Mesodermal cell (in vitro differentiated cells): Measurements from ENCODE around the gene CEP126.
"Not testable (repeated sequence)": the region's sequence is repeated elsewhere in the genome, so short reads cannot be mapped to it uniquely, and the experiment has no call there.

Source experiments
- H3K27ac ChIP-seq: 2 replicates; pipeline ENCODE4 v1.7.0; 2013; ENCODE audit warnings: mild to moderate bottlenecking, low read depth, low read length, moderate library complexity; ENCODE audit not compliant: severe bottlenecking
- H3K36me3 ChIP-seq: 2 replicates; pipeline ENCODE4 v1.7.1; 2013; ENCODE audit warnings: mild to moderate bottlenecking, low read length, moderate library complexity; ENCODE audit not compliant: control insufficient read depth, insufficient read depth
- H3K4me1 ChIP-seq: one replicate; pipeline ENCODE4 v1.7.1; 2013; ENCODE audit warnings: mild to moderate bottlenecking, low read length; ENCODE audit not compliant: insufficient read depth, control insufficient read depth, poor library complexity, severe bottlenecking
- H3K4me3 ChIP-seq: 2 replicates; pipeline ENCODE4 v1.7.0; 2013; ENCODE audit warnings: low read length, control low read depth, mild to moderate bottlenecking; ENCODE audit not compliant: insufficient read depth, poor library complexity, severe bottlenecking; ENCODE audit errors: extremely low read depth
- H3K9me3 ChIP-seq: 2 replicates; pipeline ENCODE4 v1.7.1; 2013; ENCODE audit warnings: mild to moderate bottlenecking, low read length, moderate library complexity; ENCODE audit not compliant: control insufficient read depth
- WGBS, 2 experiments: methylation state at CpG; one replicate each; pipeline ENCODE4 v1.1.5; 2013; ENCODE audit warnings: missing lambda C conversion rate in 2 of 2; ENCODE audit not compliant: insufficient coverage in 2 of 2; 5-methylcytosine and 5-hydroxymethylcytosine counted together

The CEP126 gene

DNA sequence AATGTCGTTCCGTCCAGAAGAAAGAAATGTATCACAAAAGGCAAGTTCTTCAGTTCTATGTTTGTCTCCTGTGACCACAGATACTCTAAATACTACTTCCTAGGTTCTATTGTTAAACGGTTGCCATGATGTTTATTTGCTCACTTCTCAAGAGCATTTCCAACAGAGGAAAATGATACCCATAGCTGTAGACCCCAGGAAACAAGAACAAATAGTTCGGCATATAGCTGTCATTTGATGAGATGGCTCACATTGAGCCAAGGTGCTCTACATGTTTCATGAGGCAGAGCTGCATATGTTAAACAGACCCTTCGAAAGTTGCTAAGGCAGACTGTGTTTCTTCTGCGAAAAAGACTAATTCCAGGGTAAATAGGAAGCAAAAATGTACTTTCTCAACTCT, 16.9 kb downstream of the CEP126 start:
- no peak overlapping the region for H3K27ac ChIP-seq
- H3K36me3 ChIP-seq = no peaks in the 10 kb centered on the region
- H3K4me1 ChIP-seq = no peaks in the 10 kb centered on the region
- H3K9me3 ChIP-seq = no peaks in the 10 kb centered on the region
- no peak overlapping the region for H3K4me3 ChIP-seq
- WGBS, 2 experiments = 81 to 93% methylated on average over 3 to 6 of the region's 6 CpGs

DNA sequence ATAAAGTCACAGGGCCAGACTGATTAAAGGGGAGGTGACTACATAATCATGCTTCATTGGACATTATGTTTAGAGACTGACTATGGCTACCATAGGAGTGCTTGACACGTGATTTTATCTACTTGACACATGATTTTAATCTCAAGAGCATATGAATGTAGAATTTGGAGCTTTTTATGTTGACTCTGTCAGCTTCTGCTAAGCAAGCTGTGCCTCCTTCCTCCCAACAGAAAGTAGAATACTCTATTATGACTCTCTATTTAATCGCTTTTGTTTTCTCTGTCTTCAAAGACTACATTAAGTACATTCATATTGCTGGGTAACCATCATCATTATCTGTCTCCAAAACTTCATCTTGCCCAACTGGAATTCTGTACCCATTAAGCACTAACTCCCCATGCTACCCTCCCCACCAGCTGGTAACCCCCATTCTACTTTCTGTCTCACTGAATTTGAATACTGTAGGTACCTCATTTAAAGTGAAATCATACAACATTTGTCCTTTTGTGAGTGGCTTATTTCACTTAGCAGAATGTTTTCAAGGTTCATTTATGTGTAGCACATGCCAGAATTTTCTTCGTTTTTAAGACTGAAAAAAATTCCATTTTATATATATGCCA, 26.2 kb downstream of the CEP126 start:
- H3K9me3 ChIP-seq = no peaks in the 10 kb centered on the region
- H3K4me3 ChIP-seq = no peak overlapping the region
- WGBS, 2 experiments = 81 to 100% methylated on average over 1 to 2 of the region's 3 CpGs
- H3K27ac ChIP-seq = no peak overlapping the region
- H3K36me3 ChIP-seq = no peaks in the 10 kb centered on the region
- H3K4me1 ChIP-seq = no peaks in the 10 kb centered on the region

DNA sequence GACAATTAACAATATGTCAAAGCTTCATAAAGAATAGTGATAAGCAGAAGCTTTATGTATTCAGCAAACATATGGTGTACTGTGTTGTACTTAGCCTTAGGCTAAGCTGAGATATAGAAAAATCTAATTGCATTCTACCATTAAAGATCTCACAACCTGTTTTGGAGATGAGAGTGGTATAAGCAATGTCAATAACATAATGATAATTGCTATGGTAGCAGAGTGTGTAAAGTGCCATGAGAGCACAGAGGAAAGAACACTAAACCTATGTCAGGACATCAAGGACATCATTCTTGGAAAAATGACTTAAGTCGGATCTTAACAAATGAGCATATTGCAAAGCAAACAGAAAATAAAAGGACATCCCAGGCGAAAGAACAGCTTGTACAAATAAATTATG, 30.1 kb downstream of the CEP126 start:
- no peaks in the 10 kb centered on the region for H3K9me3 ChIP-seq
- 75 to 100% methylated on average over 1 to 2 of the region's 2 CpGs for WGBS, 2 experiments
- no peak overlapping the region for H3K4me3 ChIP-seq
- H3K27ac ChIP-seq = no peak overlapping the region
- no peaks in the 10 kb centered on the region for H3K36me3 ChIP-seq
- no peaks in the 10 kb centered on the region for H3K4me1 ChIP-seq

DNA sequence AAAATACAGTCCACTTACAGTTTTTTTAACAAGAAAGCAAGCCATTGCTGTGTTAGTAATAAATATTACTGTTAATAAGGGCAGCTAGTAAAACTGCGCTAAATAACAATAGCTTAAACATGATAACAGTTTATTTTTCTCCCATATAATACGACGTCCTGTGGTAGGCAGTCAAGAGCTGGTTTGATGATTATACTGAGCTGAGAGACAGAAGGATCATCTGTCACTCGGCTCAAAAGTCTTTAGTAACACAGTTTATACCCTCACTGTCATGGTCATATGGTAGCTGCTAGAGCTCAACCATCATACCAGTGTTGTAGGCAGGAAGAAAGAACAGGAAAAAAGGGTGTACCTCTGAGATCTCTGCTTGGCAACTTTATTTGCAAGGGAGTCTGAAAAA, 30.6 kb downstream of the CEP126 start:
- Histone ChIP-seq H3K36me3 (no peaks in the 10 kb centered on the region), H3K9me3 (no peaks in the 10 kb centered on the region), H3K4me3 (no peak overlapping the region), H3K4me1 (no peaks in the 10 kb centered on the region), H3K27ac (no peak overlapping the region)
- WGBS, 2 experiments = no CpG with 5 or more reads among the region's 4 CpGs

DNA sequence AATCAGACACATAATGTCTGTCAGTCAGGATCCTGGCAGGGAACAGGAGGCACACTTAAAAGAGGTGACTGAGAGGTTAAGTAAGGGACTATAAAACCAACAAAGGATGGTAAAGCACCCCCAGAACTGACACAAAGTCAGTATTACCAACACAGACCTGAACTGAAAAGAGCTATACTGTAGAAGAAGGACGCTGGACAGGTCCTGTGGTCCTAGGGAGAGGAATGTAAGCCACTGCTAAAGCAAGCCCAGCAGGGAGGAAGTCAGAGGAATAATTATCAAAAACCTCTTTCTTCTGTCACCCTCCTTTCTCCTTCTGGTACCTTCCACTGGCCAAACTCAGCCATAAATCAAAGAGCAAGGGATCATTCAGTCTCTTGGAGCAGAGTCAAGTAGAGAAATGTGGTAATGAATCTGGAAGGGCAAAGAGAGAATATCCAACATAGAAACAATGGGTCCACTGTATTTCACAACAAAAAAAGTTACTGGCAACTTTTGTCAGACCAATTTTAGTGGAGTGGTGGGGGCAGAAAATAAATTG, 34.9 kb downstream of the CEP126 start:
- no peaks in the 10 kb centered on the region for H3K4me1 ChIP-seq
- no peaks in the 10 kb centered on the region for H3K9me3 ChIP-seq
- no peak overlapping the region for H3K27ac ChIP-seq
- no peak overlapping the region for H3K4me3 ChIP-seq
- no CpG with 5 or more reads among the region's 1 CpG for WGBS, 2 experiments
- H3K36me3 ChIP-seq = no peaks in the 10 kb centered on the region

DNA sequence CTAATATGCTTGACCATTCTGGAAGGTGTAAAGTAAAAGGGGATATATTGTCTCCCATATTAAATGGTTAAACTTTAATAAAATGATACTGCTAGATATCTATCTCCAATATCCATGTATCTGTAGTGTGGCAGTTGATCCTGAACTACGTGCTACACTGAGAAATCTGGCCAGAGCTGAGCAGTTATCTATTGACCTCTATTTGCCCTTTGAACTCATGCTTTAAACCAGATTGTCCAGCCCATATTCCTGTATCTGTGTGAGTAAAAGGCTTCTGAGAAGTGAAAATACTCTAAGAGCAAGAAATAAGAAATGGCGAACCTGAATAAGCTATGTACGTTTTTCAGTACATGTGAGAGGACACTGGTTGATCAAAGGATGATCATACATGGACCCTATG, 40.5 kb downstream of the CEP126 start:
- H3K9me3 ChIP-seq = no peaks in the 10 kb centered on the region
- H3K36me3 ChIP-seq = no peaks in the 10 kb centered on the region

DNA sequence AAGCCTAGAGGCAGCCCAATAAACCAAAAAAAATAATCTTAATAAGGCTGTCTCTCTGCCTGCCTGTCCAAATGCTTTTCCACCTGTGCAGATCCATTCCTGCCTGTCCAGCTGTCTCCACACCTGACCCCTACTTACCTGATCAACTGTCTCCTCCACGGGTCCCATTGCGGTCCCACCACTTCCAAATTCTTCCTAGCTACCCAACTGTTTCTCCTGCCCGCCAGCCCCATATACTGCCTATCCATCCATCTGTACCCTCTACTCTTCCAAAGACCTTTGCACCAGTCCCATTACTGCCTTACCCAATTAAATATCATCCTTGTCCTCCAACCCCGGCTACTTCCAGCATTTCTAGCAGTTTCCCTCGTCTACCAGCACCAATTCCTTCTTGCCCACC, 40.9 kb downstream of the CEP126 start:
- 86 to 96% methylated on average over 3 to 5 of the region's 5 CpGs for WGBS, 2 experiments
- no peaks in the 10 kb centered on the region for H3K36me3 ChIP-seq
- no peaks in the 10 kb centered on the region for H3K4me1 ChIP-seq
- no peak overlapping the region for H3K4me3 ChIP-seq
- H3K9me3 ChIP-seq = no peaks in the 10 kb centered on the region
- H3K27ac ChIP-seq = no peak overlapping the region

More for the DNA sequence above, 40.5 kb downstream of the CEP126 start:
- Histone ChIP-seq H3K4me1 (no peaks in the 10 kb centered on the region), H3K27ac (no peak overlapping the region), H3K4me3 (no peak overlapping the region)
- 96 to 100% methylated on average over 2 to 3 of the region's 3 CpGs for WGBS, 2 experiments

DNA sequence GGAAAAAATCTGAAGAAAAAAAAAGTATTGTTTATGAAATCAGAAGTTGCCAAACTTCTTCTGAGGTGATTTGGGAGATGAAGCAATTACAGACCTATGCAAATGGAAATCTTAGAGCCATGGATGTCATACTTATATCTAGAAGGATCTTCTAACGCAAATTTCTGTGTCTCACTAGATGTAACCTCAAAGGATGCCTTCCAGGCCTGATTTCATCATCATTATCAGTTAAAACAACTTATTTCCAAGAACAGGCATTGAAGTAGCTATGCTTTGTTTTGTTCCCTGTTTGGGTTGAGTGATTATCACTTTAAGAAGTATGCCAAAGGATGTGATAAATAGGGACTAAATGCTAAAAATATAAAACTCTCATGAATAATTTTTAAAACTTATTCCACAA, 45.4 kb downstream of the CEP126 start:
- 80% methylated on average over 1 of the region's 1 CpG; no CpG with 5 or more reads in 1 of the 2 experiments for WGBS, 2 experiments
- Histone ChIP-seq H3K4me1 (no peaks in the 10 kb centered on the region), H3K9me3 (no peaks in the 10 kb centered on the region), H3K27ac (no peak overlapping the region), H3K36me3 (no peaks in the 10 kb centered on the region), H3K4me3 (no peak overlapping the region)

DNA sequence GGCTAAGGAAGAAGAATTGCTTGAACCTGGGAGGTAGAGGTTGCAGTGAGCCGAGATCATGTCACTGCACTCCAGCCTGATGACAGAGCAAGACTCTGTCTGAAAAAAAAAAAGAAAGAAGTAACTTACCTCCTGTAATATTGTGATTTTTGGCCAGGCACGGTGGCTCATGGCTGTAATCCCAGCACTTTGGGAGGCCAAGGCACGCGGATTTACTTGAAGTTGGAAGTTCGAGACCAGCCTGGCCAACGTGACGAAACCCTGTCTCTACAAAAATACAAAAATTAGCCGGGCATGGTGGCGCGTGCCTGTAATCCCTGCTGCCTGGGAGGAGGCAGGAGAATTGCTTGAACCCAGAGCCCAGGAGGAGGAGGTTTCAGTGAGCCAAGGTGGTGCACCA, 49.4 kb downstream of the CEP126 start:
- H3K9me3 ChIP-seq, H3K4me1 ChIP-seq, H3K36me3 ChIP-seq, H3K4me3 ChIP-seq, H3K27ac ChIP-seq: not testable (repeated sequence)
- 92 to 97% methylated on average over 5 to 6 of the region's 10 CpGs for WGBS, 2 experiments

DNA sequence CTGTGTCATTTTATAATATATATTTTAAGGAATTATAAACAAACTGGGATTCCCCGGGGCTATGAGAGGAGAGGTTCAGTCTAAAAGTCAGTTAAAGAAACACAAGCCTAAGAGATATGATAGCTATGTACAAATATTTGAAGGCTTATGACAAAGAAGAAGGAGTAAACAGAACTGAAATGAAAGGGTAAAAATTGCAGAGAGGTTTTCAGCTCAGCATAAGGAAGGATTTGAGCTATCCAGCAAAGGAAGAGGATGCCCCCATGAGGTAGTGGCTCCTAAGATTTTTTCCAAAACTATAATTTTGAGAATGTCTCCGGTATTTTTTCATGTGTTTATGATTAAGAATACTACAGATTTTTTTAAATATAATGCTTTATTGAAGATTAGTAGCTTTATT, 59.4 kb downstream of the CEP126 start:
- Histone ChIP-seq H3K4me1 (no peaks in the 10 kb centered on the region), H3K27ac (no peak overlapping the region), H3K9me3 (no peaks in the 10 kb centered on the region), H3K4me3 (no peak overlapping the region), H3K36me3 (no peaks in the 10 kb centered on the region)
- WGBS, 2 experiments = 100% methylated on average over 1 of the region's 2 CpGs; no CpG with 5 or more reads in 1 of the 2 experiments

DNA sequence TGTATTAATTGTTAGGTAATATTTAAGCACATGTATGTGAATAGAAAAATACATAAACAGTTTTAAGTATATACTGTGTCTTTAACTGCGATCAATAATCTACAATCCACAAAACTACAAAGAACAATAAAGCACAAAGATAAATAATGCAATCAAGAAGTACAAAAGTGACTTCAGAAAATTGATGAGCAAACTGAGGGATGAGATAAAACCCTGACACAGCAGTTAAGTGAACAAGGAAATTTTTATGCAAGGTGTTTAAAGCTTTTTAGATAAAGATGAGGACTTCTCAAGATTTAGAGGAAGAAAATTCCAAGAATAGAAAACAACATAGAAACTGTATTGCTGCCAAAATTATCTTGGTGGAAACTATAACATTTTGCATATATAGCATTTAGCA, 60.0 kb downstream of the CEP126 start:
- H3K36me3 ChIP-seq = no peaks in the 10 kb centered on the region
- H3K4me3 ChIP-seq = no peak overlapping the region
- no peak overlapping the region for H3K27ac ChIP-seq
- H3K9me3 ChIP-seq = no peaks in the 10 kb centered on the region
- no CpG with 5 or more reads among the region's 1 CpG for WGBS, 2 experiments
- no peaks in the 10 kb centered on the region for H3K4me1 ChIP-seq
